Stimulated activated CD8-positive, alpha-beta memory T cell treated with anti-CD3 and anti-CD28 coated beads, Interleukin-7, amount 100 ng/mL, for 1 hour (primary cell): ENCODE measurements around the gene ZBTB42.

Source experiments
- DNase-seq, 2 donors: peaks; one replicate each; pipeline ENCODE4 v3.0.0-alpha.2; 2020; ENCODE audit warnings: low read depth in 2 of 2

The ZBTB42 gene

GRCh38 chr14:104769324-104770071, 31.4 kb upstream of the ZBTB42 start:
- no peak for DNase-seq

- DNase-seq: no peak
These were observed 30.8 kb upstream of the ZBTB42 start for GRCh38 chr14:104770072-104770579.

GRCh38 chr14:104770851-104771272, 30.0 kb upstream of the ZBTB42 start:
- DNase-seq: no peak

GRCh38 chr14:104771374-104771773, 29.5 kb upstream of the ZBTB42 start:
- no peak for DNase-seq

- no peak for DNase-seq
These were observed 28.8 kb upstream of the ZBTB42 start for GRCh38 chr14:104771918-104772706.

GRCh38 chr14:104772707-104773504, 28.0 kb upstream of the ZBTB42 start:
- DNase-seq: no peak

GRCh38 chr14:104773505-104774452, 27.1 kb upstream of the ZBTB42 start:
- DNase-seq: no peak

GRCh38 chr14:104774453-104775072, 26.3 kb upstream of the ZBTB42 start:
- no peak for DNase-seq

GRCh38 chr14:104775073-104775489, 25.8 kb upstream of the ZBTB42 start:
- no peak for DNase-seq

- no peak for DNase-seq
These were observed 24.4 kb upstream of the ZBTB42 start for GRCh38 chr14:104776481-104776880.

- DNase-seq: no peak
These were observed 23.7 kb upstream of the ZBTB42 start for GRCh38 chr14:104776961-104777807.

GRCh38 chr14:104777808-104778249, 23.1 kb upstream of the ZBTB42 start:
- DNase-seq: no peak

- DNase-seq: no peak
These were observed 22.1 kb upstream of the ZBTB42 start for GRCh38 chr14:104778694-104779331.

GRCh38 chr14:104779776-104780512, 21.0 kb upstream of the ZBTB42 start:
- DNase-seq: no peak

- no peak for DNase-seq
These were observed 20.3 kb upstream of the ZBTB42 start for GRCh38 chr14:104780513-104781030.

GRCh38 chr14:104781271-104782077, 19.4 kb upstream of the ZBTB42 start:
- no peak for DNase-seq
